CD14-positive monocyte (primary cell): ENCODE measurements around the gene UBE2I. TPM values are rescaled to one million over a fixed set of nuclear protein-coding genes. Genes with fewer than 3 reads are reported as not detected.

Experiments
- DNase-seq, 3 donors: peaks; one replicate each; pipeline ENCODE4 v3.0.0-alpha.2; 2011 to 2022
- H2AFZ ChIP-seq: 2 replicates; pipeline ENCODE4 v1.6.0; 2012; ENCODE audit warnings: mild to moderate bottlenecking, low read depth, low read length, inconsistent platforms; ENCODE audit not compliant: insufficient read depth, poor library complexity, severe bottlenecking
- H3K27ac ChIP-seq, 2 donors: 1 replicate in 1 of 2; 2 replicates in 1 of 2; pipeline ENCODE4 v1.5.1; 2012 to 2013; ENCODE audit warnings: low read length in 2 of 2, control low read depth in 1 of 2, inconsistent platforms in 1 of 2, low read depth in 1 of 2, mild to moderate bottlenecking in 1 of 2
- H3K27me3 ChIP-seq, 2 donors: one replicate each; pipeline versions ENCODE4 v1.6.0 to v1.6.1; 2011 to 2013; ENCODE audit warnings: low read length in 2 of 2; ENCODE audit not compliant: control insufficient read depth in 2 of 2, insufficient read depth in 2 of 2
- H3K36me3 ChIP-seq, 2 donors: replicated peaks in 1 of 2; 1 replicate in 1 of 2; 2 replicates in 1 of 2; pipeline versions ENCODE4 v1.5.1 to v1.6.1; 2012 to 2013; ENCODE audit warnings: low read length in 2 of 2, control low read depth in 1 of 2, inconsistent platforms in 1 of 2, mild to moderate bottlenecking in 1 of 2; ENCODE audit not compliant: insufficient read depth in 2 of 2, control insufficient read depth in 1 of 2
- H3K4me1 ChIP-seq, 2 donors: 1 replicate in 1 of 2; 2 replicates in 1 of 2; pipeline versions ENCODE4 v1.5.1 to v1.6.1; 2012 to 2013; ENCODE audit warnings: low read length in 2 of 2, control low read depth in 1 of 2, inconsistent platforms in 1 of 2, mild to moderate bottlenecking in 1 of 2, moderate library complexity in 1 of 2; ENCODE audit not compliant: insufficient read depth in 2 of 2, control insufficient read depth in 1 of 2
- H3K4me2 ChIP-seq: replicated peaks from 2 replicates; pipeline ENCODE3; 2012; ENCODE audit warnings: low read length, moderate library complexity, mild to moderate bottlenecking; ENCODE audit not compliant: poor library complexity, severe bottlenecking; ENCODE audit errors: extremely low read depth
- H3K4me3 ChIP-seq, 3 experiments: fragments of 200-600 bp in 1 of 3; sonication (generic) in 1 of 3; replicated peaks in 1 of 3; 1 replicate in 2 of 3; 2 replicates in 1 of 3; pipeline ENCODE4 v1.5.1; 2011 to 2013; ENCODE audit warnings: low read length in 3 of 3, mild to moderate bottlenecking in 3 of 3, control low read depth in 2 of 3, low read depth in 2 of 3, inconsistent platforms in 1 of 3, moderate library complexity in 1 of 3
- H3K79me2 ChIP-seq: 2 replicates; pipeline ENCODE4 v1.6.0; 2012; ENCODE audit warnings: mild to moderate bottlenecking, control low read depth, inconsistent platforms, low read length, moderate library complexity; ENCODE audit not compliant: insufficient read depth
- H3K9ac ChIP-seq: 2 replicates; pipeline ENCODE4 v1.6.0; 2017; ENCODE audit warnings: low read length, mild to moderate bottlenecking; ENCODE audit not compliant: insufficient read depth, poor library complexity, severe bottlenecking
- H3K9me3 ChIP-seq, 2 donors: replicated peaks in 1 of 2; 1 replicate in 1 of 2; 2 replicates in 1 of 2; pipeline versions ENCODE4 v1.5.1 to v1.6.1; 2012 to 2013; ENCODE audit warnings: low read length in 2 of 2, control low read depth in 1 of 2; ENCODE audit not compliant: control insufficient read depth in 1 of 2, insufficient read depth in 1 of 2
- H4K20me1 ChIP-seq: 2 replicates; pipeline ENCODE4 v1.6.0; 2012; ENCODE audit warnings: mild to moderate bottlenecking, low read length, control low read depth, moderate library complexity; ENCODE audit not compliant: insufficient read depth
- H3K27ac Mint-ChIP-seq, 7 donors: one replicate each; pipeline ENCODE4 v1.8.0; 2020; ENCODE audit warnings: mild to moderate bottlenecking in 7 of 7, mixed read lengths in 7 of 7, moderate library complexity in 6 of 7, inconsistent platforms in 2 of 7
- H3K27me3 Mint-ChIP-seq, 3 donors: one replicate each; pipeline ENCODE4 v1.8.0; 2021 to 2022; ENCODE audit warnings: low read depth in 3 of 3, mild to moderate bottlenecking in 3 of 3, mixed read lengths in 3 of 3, moderate library complexity in 3 of 3, inconsistent platforms in 1 of 3
- H3K36me3 Mint-ChIP-seq, 2 donors: one replicate each; pipeline ENCODE4 v1.8.0; 2020; ENCODE audit warnings: mixed read lengths in 2 of 2, inconsistent platforms in 1 of 2, mild to moderate bottlenecking in 1 of 2
- H3K4me1 Mint-ChIP-seq: one replicate; pipeline ENCODE4 v1.8.0; 2020; ENCODE audit warnings: mild to moderate bottlenecking, mixed read lengths
- H3K4me3 Mint-ChIP-seq, 2 donors: one replicate each; pipeline ENCODE4 v1.8.0; 2020; ENCODE audit warnings: mild to moderate bottlenecking in 2 of 2, mixed read lengths in 2 of 2, moderate library complexity in 1 of 2
- H3K9me3 Mint-ChIP-seq, 7 donors: one replicate each; pipeline ENCODE4 v1.8.0; 2020 to 2022; ENCODE audit warnings: mixed read lengths in 7 of 7, mild to moderate bottlenecking in 6 of 7, moderate library complexity in 6 of 7, inconsistent platforms in 2 of 7
- WGBS: methylation state at CpG from one replicate; pipeline ENCODE4 v1.1.5; 2013; ENCODE audit warnings: missing lambda C conversion rate; ENCODE audit not compliant: insufficient coverage; 5-methylcytosine and 5-hydroxymethylcytosine counted together
- intact Hi-C, 2 donors: fragments of 100-400 bp; cut with micrococcal nuclease; formaldehyde crosslinking; loops; one replicate each; pipeline versions ENCODE4 v1.15.0 to v1.15.1; 2023
- polyA plus RNA-seq, 3 donors: library from polyadenylated mRNA; depleted of rRNA in 1 of 3; unstranded in 2 of 3; stranded (reverse) in 1 of 3; fragments of 300-500 nt in 2 of 3; fragments of >200 nt in 1 of 3; fragmentation: Illumina TruSeq in 2 of 3; gene quantifications; 1 replicate in 2 of 3; 2 replicates in 1 of 3; pipeline ENCODE4 v1.2.3, GENCODE V29; 2012 to 2021
- TF ChIP-seq, protein P1 (sequence below): fragments of 200-600 bp; IDR thresholded peaks from one replicate; pipeline ENCODE4 v1.8.0; 2022; ENCODE audit warnings: antibody characterized with exemption, mild to moderate bottlenecking

UBE2I gene
- polyA plus RNA-seq, 3 donors = 76.8 to 112 (median 88.8) TPM

GRCh38 chr16:1286513-1287094 is 22.8 kb upstream of the UBE2I start:
- TF ChIP-seq, protein P1, sequence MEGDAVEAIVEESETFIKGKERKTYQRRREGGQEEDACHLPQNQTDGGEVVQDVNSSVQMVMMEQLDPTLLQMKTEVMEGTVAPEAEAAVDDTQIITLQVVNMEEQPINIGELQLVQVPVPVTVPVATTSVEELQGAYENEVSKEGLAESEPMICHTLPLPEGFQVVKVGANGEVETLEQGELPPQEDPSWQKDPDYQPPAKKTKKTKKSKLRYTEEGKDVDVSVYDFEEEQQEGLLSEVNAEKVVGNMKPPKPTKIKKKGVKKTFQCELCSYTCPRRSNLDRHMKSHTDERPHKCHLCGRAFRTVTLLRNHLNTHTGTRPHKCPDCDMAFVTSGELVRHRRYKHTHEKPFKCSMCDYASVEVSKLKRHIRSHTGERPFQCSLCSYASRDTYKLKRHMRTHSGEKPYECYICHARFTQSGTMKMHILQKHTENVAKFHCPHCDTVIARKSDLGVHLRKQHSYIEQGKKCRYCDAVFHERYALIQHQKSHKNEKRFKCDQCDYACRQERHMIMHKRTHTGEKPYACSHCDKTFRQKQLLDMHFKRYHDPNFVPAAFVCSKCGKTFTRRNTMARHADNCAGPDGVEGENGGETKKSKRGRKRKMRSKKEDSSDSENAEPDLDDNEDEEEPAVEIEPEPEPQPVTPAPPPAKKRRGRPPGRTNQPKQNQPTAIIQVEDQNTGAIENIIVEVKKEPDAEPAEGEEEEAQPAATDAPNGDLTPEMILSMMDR = no peak
- Mint-ChIP-seq H3K36me3 (no peaks in the 10 kb centered on the region), H3K4me1 (peaks cover 32% of the 10 kb centered on the region), H3K27me3 (peaks cover 31 to 55% (median 48%) of the 10 kb centered on the region in 3 donors), H3K9me3 (peaks cover 0 to 2% (median 0%) of the 10 kb centered on the region in 7 donors), H3K27ac (no peak overlapping the region), H3K4me3 (no peak overlapping the region)
- H2AFZ ChIP-seq = no peak overlapping the region
- H3K27ac ChIP-seq = no peak overlapping the region
- peaks cover 0 to 34% of the 10 kb centered on the region in 2 donors for H3K27me3 ChIP-seq
- H3K4me2 ChIP-seq = no peak overlapping the region
- no peaks in the 10 kb centered on the region for H3K79me2 ChIP-seq
- no peaks in the 10 kb centered on the region for H3K36me3 ChIP-seq
- intact Hi-C loops = no loop called here
- H3K4me3 ChIP-seq = no peak overlapping the region
- no peaks in the 10 kb centered on the region for H4K20me1 ChIP-seq
- H3K4me1 ChIP-seq = peaks cover 24 to 27% of the 10 kb centered on the region in 2 donors
- DNase-seq = no peak
- no peaks in the 10 kb centered on the region for H3K9me3 ChIP-seq
- 85% methylated on average over 23 of the region's 25 CpGs for WGBS
- no peak overlapping the region for H3K9ac ChIP-seq

GRCh38 chr16:1287982-1288670 is 21.3 kb upstream of the UBE2I start:
- no peak for DNase-seq
- H3K36me3 ChIP-seq = no peaks in the 10 kb centered on the region
- Mint-ChIP-seq H3K36me3 (no peaks in the 10 kb centered on the region), H3K9me3 (peaks cover 0 to 2% (median 0%) of the 10 kb centered on the region in 7 donors), H3K27ac (no peak overlapping the region), H3K4me3 (peak overlapping the region in 1 of 2 donors; percentile 35), H3K4me1 (peaks cover 21% of the 10 kb centered on the region), H3K27me3 (peaks cover 38 to 69% (median 56%) of the 10 kb centered on the region in 3 donors)
- no peak overlapping the region for H3K27ac ChIP-seq
- no peaks in the 10 kb centered on the region for H3K79me2 ChIP-seq
- no peak overlapping the region for H3K9ac ChIP-seq
- intact Hi-C loops = no loop called here
- H3K9me3 ChIP-seq = no peaks in the 10 kb centered on the region
- H3K27me3 ChIP-seq = peaks cover 0 to 37% of the 10 kb centered on the region in 2 donors
- WGBS = 82% methylated on average over 29 of the region's 40 CpGs
- H3K4me1 ChIP-seq = peaks cover 16 to 18% of the 10 kb centered on the region in 2 donors
- TF ChIP-seq, protein P1 = no peak
- no peak overlapping the region for H2AFZ ChIP-seq
- H3K4me2 ChIP-seq = no peak overlapping the region
- H3K4me3 ChIP-seq = no peak overlapping the region
- no peaks in the 10 kb centered on the region for H4K20me1 ChIP-seq
